ENCODE results near the gene NPHP4. TPM values are rescaled to one million over a fixed set of nuclear protein-coding genes. Genes with fewer than 3 reads are reported as not detected.

NPHP4 gene
- total RNA-seq, 6 experiments from 2014 or later, result 5.0 to 6.8 (median 6.0) TPM

GRCh38 chr1:5845376-5845775 is 146.8 kb downstream of the NPHP4 start:
- no peak overlapping the region for H3K27ac Mint-ChIP-seq
- no peak for TF ChIP-seq CTCF (IDR thresholded peaks at IDR 0.05)
- H3K4me3 Mint-ChIP-seq, result no peak overlapping the region

GRCh38 chr1:5844442-5844841 is 147.8 kb downstream of the NPHP4 start:
- peaks cover 7% of the 10 kb centered on the region for H3K27me3 Mint-ChIP-seq (ENCODE audit: insufficient read depth)
- no peak overlapping the region for H3K27ac Mint-ChIP-seq
- no peak for TF ChIP-seq CTCF (IDR thresholded peaks at IDR 0.05)
- H3K4me1 Mint-ChIP-seq (ENCODE audit: low read depth), result no peaks in the 10 kb centered on the region
- no peaks in the 10 kb centered on the region for H3K9me3 Mint-ChIP-seq
- no peak overlapping the region for H3K4me3 Mint-ChIP-seq
- no peak for DNase-seq
- no peaks in the 10 kb centered on the region for H3K36me3 Mint-ChIP-seq (ENCODE audit: low read depth)

More at GRCh38 chr1:5845376-5845775, 146.8 kb downstream of the NPHP4 start:
- no peaks in the 10 kb centered on the region for H3K9me3 Mint-ChIP-seq
- H3K36me3 Mint-ChIP-seq (ENCODE audit: low read depth), result no peaks in the 10 kb centered on the region
- peaks cover 6% of the 10 kb centered on the region for H3K27me3 Mint-ChIP-seq (ENCODE audit: insufficient read depth)
- no peak for DNase-seq
- no peaks in the 10 kb centered on the region for H3K4me1 Mint-ChIP-seq (ENCODE audit: low read depth)

GRCh38 chr1:5843521-5844096 is 148.6 kb downstream of the NPHP4 start:
- Mint-ChIP-seq H3K4me3 (no peak overlapping the region), H3K4me1 (ENCODE audit: low read depth) (no peaks in the 10 kb centered on the region), H3K9me3 (no peaks in the 10 kb centered on the region), H3K36me3 (ENCODE audit: low read depth) (no peaks in the 10 kb centered on the region), H3K27ac (no peak overlapping the region), H3K27me3 (ENCODE audit: insufficient read depth) (peaks cover 8% of the 10 kb centered on the region)
- no peak for DNase-seq
- no peak for TF ChIP-seq CTCF (IDR thresholded peaks at IDR 0.05)

GRCh38 chr1:5842679-5843078 is 149.5 kb downstream of the NPHP4 start:
- H3K4me1 Mint-ChIP-seq (ENCODE audit: low read depth), result no peaks in the 10 kb centered on the region
- TF ChIP-seq CTCF (IDR thresholded peaks at IDR 0.05), result no peak
- no peak for DNase-seq
- no peak overlapping the region for H3K27ac Mint-ChIP-seq
- H3K27me3 Mint-ChIP-seq (ENCODE audit: insufficient read depth), result peaks cover 8% of the 10 kb centered on the region
- H3K9me3 Mint-ChIP-seq, result no peaks in the 10 kb centered on the region
- no peaks in the 10 kb centered on the region for H3K36me3 Mint-ChIP-seq (ENCODE audit: low read depth)
- no peak overlapping the region for H3K4me3 Mint-ChIP-seq

GRCh38 chr1:5840551-5841001 is 151.6 kb downstream of the NPHP4 start:
- Mint-ChIP-seq H3K9me3 (no peaks in the 10 kb centered on the region), H3K27ac (no peak overlapping the region), H3K4me3 (no peak overlapping the region), H3K4me1 (ENCODE audit: low read depth) (no peaks in the 10 kb centered on the region), H3K36me3 (ENCODE audit: low read depth) (no peaks in the 10 kb centered on the region), H3K27me3 (ENCODE audit: insufficient read depth) (peaks cover 11% of the 10 kb centered on the region)
- DNase-seq, result no peak
- no peak for TF ChIP-seq CTCF (IDR thresholded peaks at IDR 0.05)
